ENCODE data around the gene ACSM4. TPM values are rescaled to one million over a fixed set of nuclear protein-coding genes. Genes with fewer than 3 reads are reported as not detected.

Gene ACSM4
- total and polyA plus RNA-seq, 2 of the 8 experiments (the other 6 are each of a cell fraction or from before 2014, with no cell fraction given), result not detected

DNA sequence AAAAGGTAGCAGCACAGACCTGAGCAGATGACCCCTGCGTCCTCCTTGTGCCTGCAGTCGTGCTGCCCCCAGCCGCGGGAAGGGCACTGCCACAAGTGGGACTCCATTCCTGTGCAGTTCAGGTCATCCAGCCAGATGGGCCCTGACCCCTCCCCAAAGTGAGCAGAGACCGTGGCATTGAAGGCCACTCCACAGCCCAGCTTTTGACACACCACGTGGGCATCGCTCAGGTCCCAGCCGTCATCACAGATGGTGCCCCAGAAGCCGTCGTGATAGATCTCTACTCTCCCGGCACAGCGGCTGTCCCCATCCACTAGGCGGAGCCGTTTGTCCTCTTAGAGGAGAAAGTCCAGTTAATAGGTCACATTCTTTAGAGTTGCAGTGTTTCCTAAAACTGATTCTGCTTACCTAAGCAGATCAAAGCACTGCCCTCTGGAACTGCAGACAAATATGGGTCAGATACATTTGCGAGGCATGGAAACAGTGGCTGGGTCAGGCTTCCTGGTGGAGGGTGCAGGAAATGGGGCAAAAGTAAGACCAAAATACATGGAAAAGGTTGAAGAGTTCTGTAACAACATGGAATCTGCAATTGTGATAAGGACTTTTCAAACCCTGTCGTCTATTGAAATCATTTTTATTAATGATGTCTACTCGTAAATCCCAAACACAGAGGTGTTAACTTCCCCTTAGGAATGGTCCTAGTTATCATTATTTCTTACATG is 70.7 kb downstream of the ACSM4 start:
- H2AFZ ChIP-seq (ENCODE audit: low read length), result peak overlapping the region; percentile 94; the same call in 1 of the 2 replicates
- H3K9ac ChIP-seq (replicated peaks in 1 of 4; ENCODE audit: extremely low read depth in 1 of 4, low read depth in 3 of 4, low read length in 3 of 4), result no peak overlapping the region
- ChIA-PET POLR2A (ENCODE audit: partially characterized antibody) (no interaction called here), CTCF (ENCODE audit: partially characterized antibody) (interaction anchor here (0.6 to 1.2 kb wide), 3 partner anchors 48 to 154 kb away, joined by 3 to 8 read pairs (median 3); no protein-coding TSS in a partner anchor)
- no peak overlapping the region for H3K4me2 ChIP-seq (ENCODE audit: insufficient read depth in 1 of 2, low read depth in 2 of 2, low read length in 2 of 2)
- H4K20me1 ChIP-seq (replicated peaks in 1 of 2; ENCODE audit: control insufficient read depth in 1 of 2, insufficient read depth in 2 of 2, low read length in 2 of 2), result no peaks in the 10 kb centered on the region
- peak overlapping the region; percentile 35; the same call in 1 of the 2 replicates for H2BK12ac ChIP-seq (ENCODE audit: low read depth, low read length)
- no peak overlapping the region for H4K5ac ChIP-seq (ENCODE audit: insufficient read length, low read depth, low read length)
- H3K4ac ChIP-seq (replicated peaks; ENCODE audit: insufficient read length, low read depth, low read length), result no peak overlapping the region
- H3K23ac ChIP-seq (ENCODE audit: insufficient read length), result no peak overlapping the region
- no peak overlapping the region for H2BK5ac ChIP-seq (ENCODE audit: low read depth, low read length)
- no peaks in the 10 kb centered on the region for H3K79me1 ChIP-seq (ENCODE audit: low read depth, low read length)
- no peak overlapping the region for H3K4me3 ChIP-seq (ENCODE audit: extremely low read depth in 1 of 4, insufficient read depth in 2 of 4, low read depth in 3 of 4, low read length in 4 of 4)
- peak overlapping the region; percentile 34; the same call in 1 of the 2 replicates for H2BK20ac ChIP-seq (ENCODE audit: low read length)
- no peaks in the 10 kb centered on the region for H3K4me1 ChIP-seq (replicated peaks in 1 of 4; ENCODE audit: control insufficient read depth in 3 of 4, insufficient read depth in 4 of 4, low read length in 3 of 4)
- H3K23me2 ChIP-seq (ENCODE audit: low read depth, low read length), result no peaks in the 10 kb centered on the region; the same call in 1 of the 2 replicates
- no peaks in the 10 kb centered on the region; a peak in 1 of 4 replicates for H3K9me3 ChIP-seq (ENCODE audit: insufficient read depth in 2 of 2, low read depth in 1 of 2, low read length in 1 of 2)
- H3K56ac ChIP-seq (replicated peaks; ENCODE audit: insufficient read length, low read depth, low read length), result no peak overlapping the region
- H3K27ac ChIP-seq (ENCODE audit: low read depth, low read length), result no peak overlapping the region
- no peak overlapping the region for H2AK5ac ChIP-seq (ENCODE audit: low read depth, low read length)
- no peak overlapping the region for H3K14ac ChIP-seq (ENCODE audit: insufficient read length)
- DNase-seq (ENCODE audit: low read depth in 1 of 2, low spot score in 2 of 2) (peak; percentile 38 to 78), FAIRE-seq (peak; percentile 72)
- no peaks in the 10 kb centered on the region for H3K36me3 ChIP-seq (ENCODE audit: control insufficient read depth in 2 of 4, insufficient read depth in 4 of 4, low read length in 3 of 4)
- H2BK120ac ChIP-seq (replicated peaks; ENCODE audit: low read depth, low read length), result no peak overlapping the region
- no peak overlapping the region for H4K91ac ChIP-seq (replicated peaks; ENCODE audit: insufficient read length, low read length)
- WGBS, 2 experiments (ENCODE audit: extremely low coverage in 1 of 2, insufficient coverage in 1 of 2, insufficient read length in 1 of 2, insufficient replicate concordance in 2 of 2, low coverage in 1 of 2, low lambda C conversion rate in 2 of 2, missing lambda C conversion rate in 1 of 2), result 50% methylated on average over 17 of the region's 17 CpGs; no CpG with 5 or more reads in 1 of the 2 experiments
- H3K79me2 ChIP-seq (ENCODE audit: control insufficient read depth in 1 of 2, insufficient read depth in 2 of 2, low read length in 2 of 2), result no peaks in the 10 kb centered on the region
- peak overlapping the region; percentile 66; the same call in 1 of the 2 replicates for H4K8ac ChIP-seq (ENCODE audit: extremely low read depth, insufficient read depth, low read length)
- H3K27me3 ChIP-seq (replicated peaks in 1 of 4; ENCODE audit: control insufficient read depth in 3 of 4, extremely low read depth in 1 of 4, insufficient read depth in 3 of 4, low read length in 3 of 4), result no peaks in the 10 kb centered on the region
- H3K18ac ChIP-seq (ENCODE audit: extremely low read depth, low read length), result no peak overlapping the region
- H2BK15ac ChIP-seq (ENCODE audit: low read length), result peak overlapping the region; percentile 54; the same call in 1 of the 2 replicates
- TF ChIP-seq GTF2F1 (IDR thresholded peaks at IDR 0.05; ENCODE audit: borderline replicate concordance, low read depth, low read length) (no peak), JUND (IDR thresholded peaks at IDR 0.05; ENCODE audit: low read length) (no peak), CTBP2 (IDR thresholded peaks at IDR 0.05; ENCODE audit: borderline replicate concordance, insufficient read depth, insufficient read length, low read length) (no peak), SIRT6 (IDR thresholded peaks at IDR 0.05; ENCODE audit: low read length) (no peak), CREB1 (IDR thresholded peaks at IDR 0.05) (0 out of 2 replicates have a peak, but pooled peaks have one; percentile 12), RAD21 (IDR thresholded peaks at IDR 0.05 in 1 of 2, conservative IDR thresholded peaks at IDR 0.05 in 1 of 2; ENCODE audit: low read depth in 2 of 2, low read length in 2 of 2) (peak; percentile 91 to 96), ZNF274 (IDR thresholded peaks at IDR 0.05; ENCODE audit: borderline replicate concordance, extremely low read depth, low read length) (no peak), SIN3A (conservative IDR thresholded peaks at IDR 0.05 in 1 of 2, IDR thresholded peaks at IDR 0.05 in 1 of 2; ENCODE audit: low read depth in 1 of 2, low read length in 2 of 2) (no peak)
- TF ChIP-seq, protein P1, sequence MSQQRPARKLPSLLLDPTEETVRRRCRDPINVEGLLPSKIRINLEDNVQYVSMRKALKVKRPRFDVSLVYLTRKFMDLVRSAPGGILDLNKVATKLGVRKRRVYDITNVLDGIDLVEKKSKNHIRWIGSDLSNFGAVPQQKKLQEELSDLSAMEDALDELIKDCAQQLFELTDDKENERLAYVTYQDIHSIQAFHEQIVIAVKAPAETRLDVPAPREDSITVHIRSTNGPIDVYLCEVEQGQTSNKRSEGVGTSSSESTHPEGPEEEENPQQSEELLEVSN (IDR thresholded peaks at IDR 0.05), result no peak
- TF ChIP-seq, protein P2, sequence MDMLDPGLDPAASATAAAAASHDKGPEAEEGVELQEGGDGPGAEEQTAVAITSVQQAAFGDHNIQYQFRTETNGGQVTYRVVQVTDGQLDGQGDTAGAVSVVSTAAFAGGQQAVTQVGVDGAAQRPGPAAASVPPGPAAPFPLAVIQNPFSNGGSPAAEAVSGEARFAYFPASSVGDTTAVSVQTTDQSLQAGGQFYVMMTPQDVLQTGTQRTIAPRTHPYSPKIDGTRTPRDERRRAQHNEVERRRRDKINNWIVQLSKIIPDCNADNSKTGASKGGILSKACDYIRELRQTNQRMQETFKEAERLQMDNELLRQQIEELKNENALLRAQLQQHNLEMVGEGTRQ (IDR thresholded peaks at IDR 0.05; ENCODE audit: low read length), result peak; percentile 56

Measured in H1 (cell line).